ENCODE data around the gene FCMR.

FCMR gene

DNA sequence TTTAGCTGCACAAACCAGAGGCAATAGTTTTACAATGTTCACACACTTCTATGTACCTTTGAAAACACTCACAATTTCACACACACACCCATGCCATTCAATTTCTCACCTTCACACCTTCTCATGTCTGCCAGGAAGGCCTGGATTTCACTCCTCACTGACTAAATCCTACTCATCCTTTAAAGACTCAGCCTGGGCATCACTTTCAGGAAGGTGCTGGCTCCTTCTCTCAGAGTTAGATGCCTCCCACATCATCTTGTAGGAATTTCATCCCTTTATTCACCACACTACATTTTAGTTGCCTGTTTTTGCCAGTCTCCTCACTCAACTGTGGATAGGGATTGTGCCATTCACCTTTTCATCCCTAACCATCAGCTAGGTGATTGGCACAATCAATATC, 54.0 kb downstream of the FCMR start:
- no peak for DNase-seq (ENCODE audit: low read depth)

DNA sequence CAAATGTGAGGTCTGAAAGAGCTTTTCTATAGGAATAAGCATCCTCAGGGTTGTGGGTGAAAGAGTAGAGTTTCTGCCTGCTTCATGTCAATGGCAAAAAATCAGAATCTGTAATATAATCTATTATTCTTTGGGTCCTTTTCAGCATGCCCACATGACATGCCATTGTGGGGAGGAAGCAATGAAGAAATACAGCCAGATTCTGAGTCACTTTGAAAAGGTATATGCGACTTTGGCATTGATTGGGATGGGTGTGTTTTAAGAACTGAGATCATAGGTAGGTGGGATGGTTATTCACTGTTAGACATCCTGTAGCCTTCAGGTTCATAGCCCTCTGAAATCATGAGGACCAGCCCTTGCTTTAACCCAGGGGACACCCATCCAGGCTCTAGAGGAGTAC, 54.5 kb downstream of the FCMR start:
- TF ChIP-seq, protein P1, sequence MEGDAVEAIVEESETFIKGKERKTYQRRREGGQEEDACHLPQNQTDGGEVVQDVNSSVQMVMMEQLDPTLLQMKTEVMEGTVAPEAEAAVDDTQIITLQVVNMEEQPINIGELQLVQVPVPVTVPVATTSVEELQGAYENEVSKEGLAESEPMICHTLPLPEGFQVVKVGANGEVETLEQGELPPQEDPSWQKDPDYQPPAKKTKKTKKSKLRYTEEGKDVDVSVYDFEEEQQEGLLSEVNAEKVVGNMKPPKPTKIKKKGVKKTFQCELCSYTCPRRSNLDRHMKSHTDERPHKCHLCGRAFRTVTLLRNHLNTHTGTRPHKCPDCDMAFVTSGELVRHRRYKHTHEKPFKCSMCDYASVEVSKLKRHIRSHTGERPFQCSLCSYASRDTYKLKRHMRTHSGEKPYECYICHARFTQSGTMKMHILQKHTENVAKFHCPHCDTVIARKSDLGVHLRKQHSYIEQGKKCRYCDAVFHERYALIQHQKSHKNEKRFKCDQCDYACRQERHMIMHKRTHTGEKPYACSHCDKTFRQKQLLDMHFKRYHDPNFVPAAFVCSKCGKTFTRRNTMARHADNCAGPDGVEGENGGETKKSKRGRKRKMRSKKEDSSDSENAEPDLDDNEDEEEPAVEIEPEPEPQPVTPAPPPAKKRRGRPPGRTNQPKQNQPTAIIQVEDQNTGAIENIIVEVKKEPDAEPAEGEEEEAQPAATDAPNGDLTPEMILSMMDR (IDR thresholded peaks at IDR 0.05; ENCODE audit: low read depth, low read length, missing control alignments): no peak
- no peak for DNase-seq (ENCODE audit: low read depth)
- no peak overlapping the region for H3K4me3 ChIP-seq (ENCODE audit: low read depth, low read length)

More for the DNA sequence above, 54.0 kb downstream of the FCMR start:
- H3K4me3 ChIP-seq (ENCODE audit: low read depth, low read length): no peak overlapping the region
- TF ChIP-seq, protein P1 (IDR thresholded peaks at IDR 0.05; ENCODE audit: low read depth, low read length, missing control alignments): no peak

DNA sequence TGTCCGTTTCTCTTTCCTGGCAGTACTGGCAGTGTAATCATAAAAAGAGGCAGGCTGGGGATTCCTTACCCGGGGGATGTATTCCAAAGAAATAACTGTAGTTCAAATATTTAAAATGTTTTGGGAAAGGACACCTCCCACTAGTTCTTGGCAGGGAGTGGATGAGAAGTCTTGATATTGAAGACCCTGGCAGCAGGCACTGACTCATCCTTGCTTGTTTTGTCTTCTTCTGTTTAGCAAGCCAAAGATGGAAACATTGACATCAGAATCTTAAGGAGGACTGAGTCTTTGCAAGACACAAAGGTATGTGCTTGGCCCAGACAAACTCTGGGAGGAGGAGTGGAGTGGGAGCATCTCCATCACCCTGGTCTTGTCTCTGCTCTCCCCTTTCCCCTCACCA, 55.7 kb downstream of the FCMR start:
- DNase-seq (ENCODE audit: low read depth): no peak
- TF ChIP-seq, protein P1 (IDR thresholded peaks at IDR 0.05; ENCODE audit: low read depth, low read length, missing control alignments): no peak
- no peak overlapping the region for H3K4me3 ChIP-seq (ENCODE audit: low read depth, low read length)

DNA sequence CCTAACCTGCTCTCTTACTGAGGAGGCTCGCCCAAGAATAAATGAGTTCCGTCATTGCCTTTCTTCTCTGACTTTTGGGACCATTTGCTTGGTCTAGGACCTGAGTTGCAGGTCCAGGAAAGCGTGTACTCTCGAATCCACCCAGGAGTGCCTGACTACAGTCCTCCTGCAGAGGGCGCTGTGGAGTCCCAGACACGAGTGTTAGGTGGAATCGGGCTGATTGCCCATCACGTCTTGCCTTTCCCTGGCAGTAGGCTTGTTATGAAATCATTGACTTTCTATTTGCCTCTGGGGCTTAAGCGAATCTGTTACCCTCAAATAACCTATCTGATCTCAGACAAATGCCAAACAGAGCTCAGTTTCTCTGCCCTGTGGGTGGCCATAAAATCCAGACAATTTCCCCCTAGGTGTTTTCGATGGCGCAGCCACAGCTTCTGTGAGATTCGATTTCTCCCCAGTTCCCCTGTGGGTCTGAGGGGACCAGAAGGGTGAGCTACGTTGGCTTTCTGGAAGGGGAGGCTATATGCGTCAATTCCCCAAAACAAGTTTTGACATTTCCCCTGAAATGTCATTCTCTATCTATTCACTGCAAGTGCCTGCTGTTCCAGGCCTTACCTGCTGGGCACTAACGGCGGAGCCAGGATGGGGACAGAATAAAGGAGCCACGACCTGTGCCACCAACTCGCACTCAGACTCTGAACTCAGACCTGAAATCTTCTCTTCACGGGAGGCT, 56.6 kb downstream of the FCMR start, which contains the start of gene IL20:
TSS of gene IL20 (plus strand) at position 685 of the 733 bp plus-strand sequence. CDS start 230 bp downstream, outside the sequence.
- DNase-seq (ENCODE audit: low read depth): peak; percentile 30
- TF ChIP-seq, protein P1 (IDR thresholded peaks at IDR 0.05; ENCODE audit: low read depth, low read length, missing control alignments): peak; percentile 98
- no peak within 1 kb of the TSS for H3K4me3 ChIP-seq (ENCODE audit: low read depth, low read length)

DNA sequence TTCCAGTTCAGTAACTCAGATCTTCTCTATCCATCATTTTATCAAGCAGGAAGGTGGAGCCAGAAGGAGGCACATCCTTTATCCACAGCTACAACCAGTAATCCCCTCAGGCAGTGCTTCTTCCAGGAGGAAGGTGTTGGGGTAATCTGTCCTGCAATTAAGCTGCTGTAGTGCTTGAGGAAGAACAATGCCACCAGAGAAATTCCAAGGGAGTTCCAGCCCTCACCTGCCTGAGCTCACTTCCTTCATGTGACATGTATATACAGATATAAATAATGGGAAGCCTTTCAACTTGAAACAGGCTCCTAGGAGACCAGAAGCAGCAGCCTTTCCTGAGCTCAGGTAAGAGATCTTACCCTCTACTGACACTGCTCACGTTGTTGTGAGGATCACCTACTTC, 58.5 kb downstream of the FCMR start:
- DNase-seq (ENCODE audit: low read depth): no peak
- TF ChIP-seq, protein P1 (IDR thresholded peaks at IDR 0.05; ENCODE audit: low read depth, low read length, missing control alignments): no peak
- no peak overlapping the region for H3K4me3 ChIP-seq (ENCODE audit: low read depth, low read length)

DNA sequence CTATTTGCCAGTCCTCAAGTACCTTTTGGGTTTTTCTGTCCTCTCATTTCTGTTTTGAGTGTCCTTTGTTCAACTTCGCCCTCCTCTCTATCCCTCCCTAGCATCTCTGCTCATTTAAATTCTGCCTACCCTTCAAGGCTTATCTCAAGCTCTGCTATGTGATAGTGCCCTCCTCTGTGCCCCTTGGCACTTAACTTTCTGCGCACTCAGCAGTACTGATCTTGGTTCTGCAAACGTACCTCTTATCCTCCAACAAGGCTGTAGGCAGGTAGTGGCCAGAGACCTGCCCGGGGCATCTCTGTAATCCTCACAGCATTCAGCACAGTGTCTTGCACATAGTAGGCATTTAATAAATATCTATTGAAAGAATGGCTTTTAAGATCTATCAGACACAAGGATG, 61.6 kb downstream of the FCMR start:
- no peak for DNase-seq (ENCODE audit: low read depth)
- TF ChIP-seq, protein P1 (IDR thresholded peaks at IDR 0.05; ENCODE audit: low read depth, low read length, missing control alignments): no peak
- no peak overlapping the region for H3K4me3 ChIP-seq (ENCODE audit: low read depth, low read length)

DNA sequence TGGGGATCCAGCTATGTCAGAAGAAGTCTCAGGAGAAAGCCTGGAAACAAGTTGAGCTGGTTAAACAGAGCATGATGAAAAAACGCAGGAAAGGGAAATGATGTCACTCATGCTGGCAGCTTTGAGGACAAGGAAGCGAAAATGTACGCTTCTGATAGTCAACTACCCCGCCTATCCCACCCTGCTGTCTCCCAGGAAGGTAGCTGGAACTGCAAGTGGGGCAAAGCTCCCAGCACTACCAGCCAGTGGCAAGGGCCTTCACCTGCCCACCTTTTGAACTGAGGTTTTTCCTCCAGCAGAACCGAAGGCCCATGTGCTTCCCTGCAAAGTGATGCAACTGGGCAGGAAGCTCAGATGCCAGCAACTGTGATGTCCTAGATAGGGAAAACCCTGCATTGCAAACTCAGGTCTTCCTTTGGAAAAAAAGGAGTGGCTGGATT, 62.6 kb downstream of the FCMR start:
- no peak for DNase-seq (ENCODE audit: low read depth)
- TF ChIP-seq, protein P1 (IDR thresholded peaks at IDR 0.05; ENCODE audit: low read depth, low read length, missing control alignments): no peak
- H3K4me3 ChIP-seq (ENCODE audit: low read depth, low read length): no peak overlapping the region
